ENCODE results near the gene CLDN7.

DNA sequence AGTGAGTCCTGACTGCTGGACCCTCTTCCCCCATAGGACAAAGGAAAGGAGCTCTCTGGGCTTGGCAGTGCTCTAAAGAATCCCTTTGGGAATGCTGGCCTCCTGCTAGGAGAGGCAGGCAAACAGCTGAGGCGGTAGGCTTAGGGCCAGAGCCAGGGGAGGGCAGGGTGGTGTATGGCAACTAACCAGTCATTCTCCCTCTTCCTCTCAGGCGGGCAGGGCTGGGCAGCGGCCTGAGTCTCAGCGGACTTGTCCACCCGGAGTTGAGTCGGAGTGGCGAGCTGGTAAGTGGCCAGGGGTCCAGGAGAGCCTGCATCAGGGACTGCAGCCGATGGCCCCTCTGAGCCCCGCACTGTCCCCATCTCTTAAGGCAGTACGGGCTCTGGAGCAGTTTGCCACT is 38.2 kb downstream of the CLDN7 start:
- TF ChIP-seq EZH2 (IDR thresholded peaks at IDR 0.05) (no peak), POLR2AphosphoS5 (IDR thresholded peaks at IDR 0.05; ENCODE audit: borderline replicate concordance, low read depth, low read length) (no peak), FOXP2 (optimal IDR thresholded peaks at IDR 0.05; ENCODE audit: control extremely low read depth, extremely low read length, insufficient read depth) (no peak)
